ENCODE results near the gene ARMH1.
A peak's percentile ranks its signal among the peaks of the same experiment; 100 is the strongest.
"Not testable (repeated sequence)": the region's sequence is repeated elsewhere in the genome, so short reads cannot be mapped to it uniquely, and the experiment has no call there.

Gene ARMH1

GRCh38 chr1:44721485-44722361, 47.2 kb downstream of the ARMH1 start:
- peak in 8 of 51 donors; percentile 6 to 43 (median 16) for DNase-seq

GRCh38 chr1:44723064-44723463, 48.5 kb downstream of the ARMH1 start:
- no peak for DNase-seq

- DNase-seq, result peak in 2 of 51 donors; percentile 3 to 9
These were observed 49.2 kb downstream of the ARMH1 start for GRCh38 chr1:44723496-44724295.

- DNase-seq, result no peak
These were observed 49.9 kb downstream of the ARMH1 start for GRCh38 chr1:44724296-44724954.

- no peak for DNase-seq
These were observed 50.6 kb downstream of the ARMH1 start for GRCh38 chr1:44724955-44725698.

GRCh38 chr1:44730741-44731512, 56.4 kb downstream of the ARMH1 start, which contains the start of gene RNU5D-1:
TSS of gene RNU5D-1 (minus strand) at chr1:44731170.
- peak; percentile 18 to 98 (median 80) for DNase-seq

- DNase-seq, result no peak
These were observed 58.9 kb downstream of the ARMH1 start for GRCh38 chr1:44733365-44733764.

- DNase-seq, result no peak
These were observed 59.3 kb downstream of the ARMH1 start for GRCh38 chr1:44733784-44734183.

- no peak for DNase-seq
These were observed 61.5 kb downstream of the ARMH1 start for GRCh38 chr1:44735992-44736391.

- not testable (repeated sequence) for DNase-seq
These were observed 64.4 kb downstream of the ARMH1 start for GRCh38 chr1:44738953-44739306.

GRCh38 chr1:44739307-44740178, 65.0 kb downstream of the ARMH1 start, which contains the start of gene KIF2C:
TSS of gene KIF2C (plus strand) at chr1:44739837. CDS start at chr1:44739933, 96 bp downstream.
- peak; percentile 51 to 97 (median 92) for DNase-seq

- DNase-seq, result no peak
These were observed 65.7 kb downstream of the ARMH1 start for GRCh38 chr1:44740179-44740617.

- no peak for DNase-seq
These were observed 68.7 kb downstream of the ARMH1 start for GRCh38 chr1:44743211-44743610.

- no peak for DNase-seq
These were observed 73.4 kb downstream of the ARMH1 start for GRCh38 chr1:44747878-44748277.

- DNase-seq, result no peak
These were observed 82.9 kb downstream of the ARMH1 start for GRCh38 chr1:44757420-44757819.

GRCh38 chr1:44759077-44759476, 84.6 kb downstream of the ARMH1 start:
- no peak for DNase-seq

- no peak for DNase-seq
These were observed 86.4 kb downstream of the ARMH1 start for GRCh38 chr1:44760876-44761275.

- DNase-seq, result not testable (repeated sequence)
These were observed 91.9 kb downstream of the ARMH1 start for GRCh38 chr1:44766421-44766820.

Measured in hypothalamus (tissue), 51 donors.